ENCODE measurements around the gene ZBTB4. TPM values are rescaled to one million over a fixed set of nuclear protein-coding genes. Genes with fewer than 3 reads are reported as not detected.

The ZBTB4 gene
- total RNA-seq, 1 experiment from 2014 or later, result 14.7 TPM

- Histone ChIP-seq H3K27ac (ENCODE audit: low read length) (no peak overlapping the region), H3K4me1 (ENCODE audit: insufficient read depth, low read length) (0 out of 2 replicates have a peak, but pooled peaks cover 4% of the 10 kb centered on the region), H3K4me3 (ENCODE audit: low read length) (no peak overlapping the region), H3K27me3 (ENCODE audit: low read length) (no peaks in the 10 kb centered on the region), H3K9me2 (replicated peaks; ENCODE audit: low read length) (no peaks in the 10 kb centered on the region), H3K9ac (ENCODE audit: low read length) (no peak overlapping the region), H4K20me1 (ENCODE audit: low read length) (no peaks in the 10 kb centered on the region), H3K36me3 (ENCODE audit: low read depth, low read length) (no peaks in the 10 kb centered on the region), H2AFZ (ENCODE audit: low read length) (no peak overlapping the region), H3K79me2 (ENCODE audit: low read length) (0 out of 2 replicates have a peak, but pooled peaks cover 5% of the 10 kb centered on the region), H3F3A (ENCODE audit: low read length, unreplicated experiment) (no peaks in the 10 kb centered on the region), H3K9me3 (ENCODE audit: low read length) (no peaks in the 10 kb centered on the region), H3K4me2 (ENCODE audit: low read length) (no peak overlapping the region)
- BruUV-seq (replicated peaks), result no TSS peak
- DNase-seq (no peak), ATAC-seq (no peak)
- POLR2A ChIA-PET (ENCODE audit: unreplicated experiment), result interaction anchor here (0.7 kb wide), 1 partner anchor 103 kb away, joined by 3 read pairs; no protein-coding TSS in a partner anchor
- CTCF ChIA-PET, result no interaction called here
- no peak for TF ChIP-seq EZH2 (IDR thresholded peaks at IDR 0.05; ENCODE audit: low read length, unreplicated experiment)
- TF ChIP-seq EZH2phosphoT487 (IDR thresholded peaks at IDR 0.05; ENCODE audit: borderline replicate concordance, low read length), result no peak
- TF ChIP-seq, protein P1, sequence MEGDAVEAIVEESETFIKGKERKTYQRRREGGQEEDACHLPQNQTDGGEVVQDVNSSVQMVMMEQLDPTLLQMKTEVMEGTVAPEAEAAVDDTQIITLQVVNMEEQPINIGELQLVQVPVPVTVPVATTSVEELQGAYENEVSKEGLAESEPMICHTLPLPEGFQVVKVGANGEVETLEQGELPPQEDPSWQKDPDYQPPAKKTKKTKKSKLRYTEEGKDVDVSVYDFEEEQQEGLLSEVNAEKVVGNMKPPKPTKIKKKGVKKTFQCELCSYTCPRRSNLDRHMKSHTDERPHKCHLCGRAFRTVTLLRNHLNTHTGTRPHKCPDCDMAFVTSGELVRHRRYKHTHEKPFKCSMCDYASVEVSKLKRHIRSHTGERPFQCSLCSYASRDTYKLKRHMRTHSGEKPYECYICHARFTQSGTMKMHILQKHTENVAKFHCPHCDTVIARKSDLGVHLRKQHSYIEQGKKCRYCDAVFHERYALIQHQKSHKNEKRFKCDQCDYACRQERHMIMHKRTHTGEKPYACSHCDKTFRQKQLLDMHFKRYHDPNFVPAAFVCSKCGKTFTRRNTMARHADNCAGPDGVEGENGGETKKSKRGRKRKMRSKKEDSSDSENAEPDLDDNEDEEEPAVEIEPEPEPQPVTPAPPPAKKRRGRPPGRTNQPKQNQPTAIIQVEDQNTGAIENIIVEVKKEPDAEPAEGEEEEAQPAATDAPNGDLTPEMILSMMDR (conservative IDR thresholded peaks at IDR 0.05; ENCODE audit: low read depth, low read length), result no peak
- intact Hi-C loops (cut with micrococcal nuclease), result no loop called here
Observed at GRCh38 chr17:7432296-7432695, 47.1 kb downstream of the ZBTB4 start.

DNA sequence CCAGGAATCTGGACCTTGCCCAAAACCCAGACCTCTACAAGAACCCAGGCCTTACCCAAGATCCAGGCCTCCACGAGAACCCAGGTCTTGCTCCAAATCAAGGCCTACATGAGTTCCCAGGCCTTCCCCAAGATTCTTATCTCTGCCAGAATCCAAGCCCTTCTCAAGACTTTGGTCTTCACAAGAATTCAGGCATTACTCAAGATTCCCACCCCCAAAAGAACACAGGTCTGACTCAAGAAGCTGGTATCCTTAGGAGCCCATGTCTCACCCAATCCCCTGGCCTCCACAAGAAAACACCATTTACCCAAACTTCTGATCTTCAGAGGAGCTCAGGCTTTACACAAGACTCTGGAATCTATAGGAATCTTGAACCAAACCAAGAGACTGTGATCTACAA is 48.2 kb downstream of the ZBTB4 start:
- Histone ChIP-seq H3K4me3 (ENCODE audit: low read length) (no peak overlapping the region), H3K27me3 (ENCODE audit: low read length) (no peaks in the 10 kb centered on the region), H3K27ac (ENCODE audit: low read length) (no peak overlapping the region), H3F3A (ENCODE audit: low read length, unreplicated experiment) (no peaks in the 10 kb centered on the region), H3K4me1 (ENCODE audit: insufficient read depth, low read length) (0 out of 2 replicates have a peak, but pooled peaks cover under 1% of the 10 kb centered on the region), H3K36me3 (ENCODE audit: low read depth, low read length) (no peaks in the 10 kb centered on the region), H3K9me2 (replicated peaks; ENCODE audit: low read length) (no peaks in the 10 kb centered on the region), H2AFZ (ENCODE audit: low read length) (no peak overlapping the region), H3K9ac (ENCODE audit: low read length) (no peak overlapping the region), H3K4me2 (ENCODE audit: low read length) (no peak overlapping the region), H3K9me3 (ENCODE audit: low read length) (no peaks in the 10 kb centered on the region), H4K20me1 (ENCODE audit: low read length) (no peaks in the 10 kb centered on the region), H3K79me2 (ENCODE audit: low read length) (no peaks in the 10 kb centered on the region)
- ATAC-seq (no peak), DNase-seq (no peak)
- no TSS peak for BruUV-seq (replicated peaks)
- TF ChIP-seq EZH2 (IDR thresholded peaks at IDR 0.05; ENCODE audit: low read length, unreplicated experiment), result no peak
- no peak for TF ChIP-seq EZH2phosphoT487 (IDR thresholded peaks at IDR 0.05; ENCODE audit: borderline replicate concordance, low read length)
- TF ChIP-seq, protein P1 (conservative IDR thresholded peaks at IDR 0.05; ENCODE audit: low read depth, low read length), result no peak
- intact Hi-C loops (cut with micrococcal nuclease), result no loop called here
- ChIA-PET CTCF (no interaction called here), POLR2A (ENCODE audit: unreplicated experiment) (no interaction called here)

DNA sequence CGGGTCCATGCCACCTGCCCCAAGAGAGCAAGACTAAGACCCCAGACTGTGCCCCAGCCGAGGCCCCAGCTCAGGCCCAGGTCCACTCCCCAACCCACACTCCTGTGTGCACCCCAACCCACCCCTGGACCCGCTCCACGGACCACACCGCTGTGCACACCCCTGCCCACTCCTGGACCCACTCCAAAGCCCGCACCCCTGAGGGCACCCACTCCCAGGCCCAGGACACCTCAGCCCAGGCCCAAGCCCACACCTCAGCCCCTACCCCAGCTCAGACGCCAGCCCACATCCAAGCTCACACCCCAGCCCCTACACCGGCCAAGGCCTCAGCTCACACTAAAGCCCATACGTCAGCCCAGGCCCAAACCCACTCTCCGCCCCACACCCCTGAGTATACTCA is 49.7 kb downstream of the ZBTB4 start:
- H3K36me3 ChIP-seq (ENCODE audit: low read depth, low read length), result no peaks in the 10 kb centered on the region
- no peaks in the 10 kb centered on the region for H3K4me1 ChIP-seq (ENCODE audit: insufficient read depth, low read length)
- no peaks in the 10 kb centered on the region for H3F3A ChIP-seq (ENCODE audit: low read length, unreplicated experiment)
- TF ChIP-seq EZH2phosphoT487 (IDR thresholded peaks at IDR 0.05; ENCODE audit: borderline replicate concordance, low read length) (no peak), EZH2 (IDR thresholded peaks at IDR 0.05; ENCODE audit: low read length, unreplicated experiment) (no peak)
- TF ChIP-seq, protein P1 (conservative IDR thresholded peaks at IDR 0.05; ENCODE audit: low read depth, low read length), result no peak
- CTCF ChIA-PET, result no interaction called here
- intact Hi-C loops (cut with micrococcal nuclease), result no loop called here
- no peak for DNase-seq
- H3K4me2 ChIP-seq (ENCODE audit: low read length), result no peak overlapping the region
- H2AFZ ChIP-seq (ENCODE audit: low read length), result no peak overlapping the region
- H3K79me2 ChIP-seq (ENCODE audit: low read length), result no peaks in the 10 kb centered on the region
- no peak overlapping the region for H3K4me3 ChIP-seq (ENCODE audit: low read length)
- no peak for ATAC-seq
- H3K9me3 ChIP-seq (ENCODE audit: low read length), result no peaks in the 10 kb centered on the region
- no peaks in the 10 kb centered on the region for H4K20me1 ChIP-seq (ENCODE audit: low read length)
- no TSS peak for BruUV-seq (replicated peaks)
- no peaks in the 10 kb centered on the region for H3K9me2 ChIP-seq (replicated peaks; ENCODE audit: low read length)
- POLR2A ChIA-PET (ENCODE audit: unreplicated experiment), result no interaction called here
- H3K9ac ChIP-seq (ENCODE audit: low read length), result no peak overlapping the region
- no peak overlapping the region for H3K27ac ChIP-seq (ENCODE audit: low read length)
- H3K27me3 ChIP-seq (ENCODE audit: low read length), result no peaks in the 10 kb centered on the region

Measured in PC-3 (cell line).